C4-2B (cell line): ENCODE data around the gene PARD3B.

ENCODE experiments used
- H3K27ac ChIP-seq: fragments of 450-650 bp; 2 replicates; pipeline ENCODE4 v1.5.1; 2017
- ZFX ChIP-seq: fragments of 450-650 bp; IDR thresholded peaks from 2 replicates; pipeline ENCODE4 v1.6.1; 2017
- TF ChIP-seq, protein P1 (sequence below): fragments of 450-650 bp; conservative IDR thresholded peaks from 2 replicates; pipeline ENCODE4 v1.5.1; 2017; ENCODE audit warnings: mild to moderate bottlenecking

The PARD3B gene

DNA sequence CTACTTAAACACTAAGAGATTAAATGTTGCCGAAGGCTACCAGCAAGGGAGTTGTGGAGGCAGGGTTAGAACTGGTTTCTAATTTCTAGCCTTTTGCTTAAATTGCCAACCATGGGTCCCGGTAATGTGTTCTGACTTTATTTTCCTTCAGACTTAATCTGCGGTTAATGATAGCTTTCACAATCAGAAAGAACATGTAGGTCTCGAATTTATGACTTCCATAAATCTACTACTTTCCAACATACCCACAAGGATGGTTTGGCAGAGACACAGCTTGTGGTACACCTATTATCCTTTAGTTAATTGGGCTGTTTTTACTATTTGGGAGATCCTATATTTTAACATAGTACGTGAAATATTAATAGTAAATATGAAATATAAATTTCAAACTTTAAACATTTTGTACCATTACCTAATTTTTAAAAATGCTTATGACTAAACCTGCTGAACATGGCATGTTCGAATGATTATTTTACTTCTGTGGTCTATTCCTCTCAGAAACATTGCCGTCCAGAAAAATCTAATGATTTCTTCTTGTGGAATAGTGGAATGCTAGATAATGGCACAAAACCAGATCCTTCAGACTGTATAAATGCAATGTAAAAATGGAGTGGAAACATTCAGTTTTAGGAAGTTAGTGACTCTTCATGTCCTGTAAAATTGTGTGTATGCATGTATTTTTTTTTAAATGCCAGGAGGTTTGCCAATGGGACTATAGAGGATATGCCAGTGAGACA is 41.3 kb downstream of the PARD3B start:
- TF ChIP-seq, protein P1, sequence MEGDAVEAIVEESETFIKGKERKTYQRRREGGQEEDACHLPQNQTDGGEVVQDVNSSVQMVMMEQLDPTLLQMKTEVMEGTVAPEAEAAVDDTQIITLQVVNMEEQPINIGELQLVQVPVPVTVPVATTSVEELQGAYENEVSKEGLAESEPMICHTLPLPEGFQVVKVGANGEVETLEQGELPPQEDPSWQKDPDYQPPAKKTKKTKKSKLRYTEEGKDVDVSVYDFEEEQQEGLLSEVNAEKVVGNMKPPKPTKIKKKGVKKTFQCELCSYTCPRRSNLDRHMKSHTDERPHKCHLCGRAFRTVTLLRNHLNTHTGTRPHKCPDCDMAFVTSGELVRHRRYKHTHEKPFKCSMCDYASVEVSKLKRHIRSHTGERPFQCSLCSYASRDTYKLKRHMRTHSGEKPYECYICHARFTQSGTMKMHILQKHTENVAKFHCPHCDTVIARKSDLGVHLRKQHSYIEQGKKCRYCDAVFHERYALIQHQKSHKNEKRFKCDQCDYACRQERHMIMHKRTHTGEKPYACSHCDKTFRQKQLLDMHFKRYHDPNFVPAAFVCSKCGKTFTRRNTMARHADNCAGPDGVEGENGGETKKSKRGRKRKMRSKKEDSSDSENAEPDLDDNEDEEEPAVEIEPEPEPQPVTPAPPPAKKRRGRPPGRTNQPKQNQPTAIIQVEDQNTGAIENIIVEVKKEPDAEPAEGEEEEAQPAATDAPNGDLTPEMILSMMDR, result no peak
- no peak for TF ChIP-seq ZFX
- no peak overlapping the region for H3K27ac ChIP-seq

DNA sequence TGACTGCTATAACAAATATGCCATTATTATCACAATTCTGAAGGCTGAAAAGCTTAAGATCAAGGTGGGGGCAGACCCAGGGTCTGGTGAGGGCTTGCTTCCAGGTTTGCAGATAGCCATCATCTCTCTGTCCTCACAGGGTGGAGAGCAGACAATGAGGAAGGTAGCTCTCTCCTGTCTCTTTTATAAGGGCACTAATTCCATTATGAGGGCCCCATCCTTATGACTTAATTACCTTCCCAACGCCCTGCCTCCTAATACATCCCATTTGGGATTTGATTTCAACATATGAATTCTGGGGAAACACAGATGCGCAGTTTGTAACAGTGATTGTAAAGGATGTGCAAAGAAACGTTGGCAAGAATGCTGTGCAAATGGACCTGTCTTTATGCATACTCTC is 44.8 kb downstream of the PARD3B start:
- TF ChIP-seq, protein P1, result no peak
- no peak for TF ChIP-seq ZFX
- no peak overlapping the region for H3K27ac ChIP-seq

DNA sequence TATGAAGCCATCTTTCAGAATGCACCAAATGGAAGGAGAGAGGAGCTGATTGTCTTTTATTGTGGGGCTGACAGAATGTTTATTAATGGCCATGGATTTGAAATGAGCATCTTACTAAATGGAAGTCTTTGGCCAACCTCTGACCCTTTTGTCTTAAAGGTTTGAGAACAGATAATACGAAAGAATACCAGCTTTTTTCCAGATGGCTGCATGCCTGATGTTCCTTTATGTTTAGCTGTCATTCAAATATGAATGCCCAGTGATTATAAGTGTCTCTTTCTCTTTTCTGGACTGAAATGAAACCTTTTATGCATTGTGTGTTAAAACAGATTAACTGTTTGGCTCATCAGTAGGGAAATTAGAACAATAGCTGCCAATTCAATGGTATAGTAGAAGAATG is 46.0 kb downstream of the PARD3B start:
- TF ChIP-seq ZFX, result no peak
- TF ChIP-seq, protein P1, result no peak

DNA sequence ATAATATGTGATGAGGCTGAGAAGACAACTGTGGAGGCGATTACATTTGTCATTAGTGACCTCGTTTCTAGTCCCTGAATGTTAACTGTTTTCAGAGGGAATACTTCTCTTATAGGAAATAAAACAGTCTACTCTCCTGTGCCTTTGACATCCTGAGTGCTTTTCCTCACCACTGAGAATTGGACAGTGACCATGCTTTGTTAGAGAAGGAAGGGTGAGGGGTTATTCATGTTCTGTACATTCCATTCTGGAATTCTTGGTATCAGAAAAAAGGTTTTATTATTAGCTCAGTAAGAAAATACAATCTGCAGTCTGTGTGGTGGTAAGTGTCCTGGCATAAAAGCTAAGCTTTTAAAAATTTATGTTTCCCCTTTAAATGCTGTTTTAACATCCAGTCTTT is 58.8 kb downstream of the PARD3B start:
- TF ChIP-seq, protein P1, result no peak
- no peak for TF ChIP-seq ZFX
- H3K27ac ChIP-seq, result no peak overlapping the region

More for the DNA sequence above, 46.0 kb downstream of the PARD3B start:
- H3K27ac ChIP-seq, result no peak overlapping the region

DNA sequence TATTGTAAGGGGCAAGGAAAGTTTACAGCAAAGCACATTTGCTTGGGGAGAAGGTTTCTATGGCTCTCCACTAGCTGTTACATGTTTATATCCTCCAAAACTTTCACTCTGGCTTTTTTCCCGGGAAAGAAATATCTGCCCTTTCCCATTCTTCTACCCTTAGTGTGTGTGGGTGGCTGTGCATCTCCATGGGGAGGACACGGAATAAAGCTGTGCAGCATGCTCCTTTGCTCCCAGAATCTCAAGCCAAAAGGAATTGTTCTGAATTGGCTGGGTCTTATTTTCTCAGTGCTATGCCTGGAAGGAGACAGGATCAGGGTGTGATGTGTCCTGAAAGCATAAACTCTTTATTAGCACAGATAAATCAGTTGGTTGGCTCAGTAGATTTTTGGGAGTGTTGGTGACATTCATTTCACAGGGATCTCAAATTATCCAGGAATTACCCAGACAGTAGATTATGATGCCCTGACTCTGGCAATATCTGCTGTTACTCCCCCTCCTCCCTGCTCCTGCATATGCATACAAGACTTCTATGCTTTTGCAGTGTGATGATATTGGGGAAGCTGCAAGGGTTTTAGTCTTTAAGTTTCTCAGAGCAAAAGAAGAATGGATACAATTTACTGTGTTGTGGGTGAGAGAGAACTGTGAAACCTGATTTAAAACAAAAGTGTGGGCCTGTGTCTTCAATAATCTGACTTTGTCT is 63.1 kb downstream of the PARD3B start:
- no peak for TF ChIP-seq ZFX
- TF ChIP-seq, protein P1, result no peak
- H3K27ac ChIP-seq, result no peak overlapping the region

DNA sequence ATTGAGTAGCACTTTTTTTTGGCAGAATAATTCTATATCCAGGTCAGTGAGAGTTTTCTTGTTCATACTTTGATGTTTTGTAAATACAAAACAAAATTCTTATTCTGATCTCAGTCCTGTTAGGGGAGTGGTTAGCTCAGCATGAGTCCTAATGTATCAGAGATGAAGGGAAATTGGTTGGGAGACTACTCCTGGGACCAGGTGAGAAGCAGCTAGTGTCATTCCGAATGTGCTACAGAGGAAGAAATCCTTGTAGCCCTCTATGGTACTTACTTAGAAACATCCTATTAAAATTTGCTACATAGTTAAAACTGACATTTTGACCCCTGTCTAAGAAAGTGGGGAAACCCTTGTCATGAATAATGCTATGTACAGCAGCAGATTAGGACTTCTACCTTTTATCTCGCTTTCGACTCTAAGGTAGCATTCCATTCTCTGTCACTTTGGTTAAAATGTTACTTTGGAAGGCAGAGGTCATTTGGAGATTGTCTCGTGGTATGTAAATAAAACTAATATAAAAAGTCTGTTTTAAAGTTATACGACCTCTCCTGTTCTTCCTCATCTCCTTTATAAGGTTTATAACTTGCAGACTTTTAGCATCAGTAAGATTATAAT is 65.8 kb downstream of the PARD3B start:
- no peak for TF ChIP-seq ZFX
- TF ChIP-seq, protein P1, result no peak

DNA sequence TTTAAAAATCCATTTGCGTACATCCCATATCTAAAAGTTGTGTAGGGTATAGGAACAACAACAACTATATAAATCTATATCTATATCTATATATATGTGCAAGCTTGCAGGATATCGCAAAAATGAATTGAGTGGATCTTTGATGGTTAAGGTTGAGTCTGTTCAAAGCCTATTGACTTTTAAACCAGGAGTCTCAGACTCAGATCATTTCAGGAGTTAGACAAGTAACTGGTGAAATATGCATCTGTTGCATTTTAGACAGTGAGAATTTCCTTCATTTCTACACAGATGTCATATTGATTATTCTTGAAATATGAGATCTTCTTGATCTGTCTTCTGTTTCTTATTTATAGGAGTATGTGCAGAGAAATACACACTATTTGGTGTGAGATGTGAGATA is 66.5 kb downstream of the PARD3B start:
- no peak overlapping the region for H3K27ac ChIP-seq
- TF ChIP-seq ZFX, result no peak
- TF ChIP-seq, protein P1, result no peak

More for the DNA sequence above, 65.8 kb downstream of the PARD3B start:
- H3K27ac ChIP-seq, result no peak overlapping the region
